Stimulated activated CD4-positive, alpha-beta T cell treated with anti-CD3 and anti-CD28 coated beads, TNF-alpha, amount 100 ng/mL, for 24 hours (primary cell): ENCODE measurements around the gene DNAH9.

ENCODE experiments used
- DNase-seq, 3 experiments: peaks; one replicate each; pipeline ENCODE4 v3.0.0-alpha.2; 2020; ENCODE audit warnings: low read depth in 3 of 3

DNAH9 gene

DNA sequence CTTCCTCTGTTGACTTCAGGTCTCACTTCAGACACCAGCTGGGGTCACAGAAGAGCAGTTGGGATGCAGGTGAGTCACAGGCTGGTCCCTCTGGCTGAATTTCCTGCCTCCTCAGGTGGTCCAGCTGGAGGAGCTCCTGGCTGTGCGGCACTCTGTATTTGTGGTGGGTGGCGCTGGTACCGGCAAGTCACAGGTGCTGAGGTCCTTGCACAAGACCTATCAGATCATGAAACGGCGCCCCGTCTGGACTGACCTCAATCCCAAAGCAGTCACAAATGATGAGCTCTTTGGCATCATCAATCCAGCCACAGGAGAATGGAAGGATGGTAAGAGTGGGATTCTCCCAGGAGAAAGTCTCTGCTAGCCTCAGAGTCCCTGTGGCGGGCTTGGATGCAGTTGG, 149.2 kb downstream of the DNAH9 start:
- no peak for DNase-seq

DNA sequence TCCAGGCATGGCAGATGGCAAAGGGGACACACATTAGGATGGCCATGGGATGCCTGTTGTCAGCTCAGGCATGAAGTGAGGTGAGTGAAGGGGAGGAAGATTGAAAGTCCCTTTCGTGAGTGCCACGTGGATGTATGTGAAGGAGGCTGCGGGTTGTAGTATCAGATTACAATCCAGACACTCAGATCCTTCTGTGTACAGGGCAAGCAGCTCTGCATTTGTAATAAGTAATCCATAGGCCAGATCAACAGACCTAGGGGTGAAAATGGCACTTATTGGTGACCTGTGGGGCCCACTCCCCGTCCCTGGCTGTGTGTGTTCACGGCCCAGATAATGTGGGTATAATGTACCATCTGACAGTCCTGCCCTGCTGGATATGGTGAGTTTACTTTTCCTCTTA, 159.5 kb downstream of the DNAH9 start:
- no peak for DNase-seq

DNA sequence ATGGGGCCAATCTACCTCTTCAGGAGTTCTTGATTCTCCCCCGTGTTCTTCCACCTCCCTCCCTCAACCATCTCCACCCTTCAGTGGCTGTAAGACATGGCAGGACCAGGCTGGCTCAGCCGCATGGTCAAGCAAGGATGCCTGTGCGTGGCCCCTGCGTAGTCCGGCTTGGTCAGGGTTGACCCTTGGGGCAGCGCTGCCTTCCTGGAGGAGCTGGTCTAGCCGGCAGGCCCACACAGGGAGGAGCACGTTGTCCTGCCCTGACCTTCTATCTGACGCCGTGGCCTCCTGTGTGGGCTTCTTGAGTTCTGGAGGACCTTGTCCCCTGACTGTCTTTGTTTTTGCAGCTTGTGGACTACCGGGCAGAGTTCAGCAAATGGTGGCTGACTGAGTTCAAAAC, 169.8 kb downstream of the DNAH9 start:
- no peak for DNase-seq

DNA sequence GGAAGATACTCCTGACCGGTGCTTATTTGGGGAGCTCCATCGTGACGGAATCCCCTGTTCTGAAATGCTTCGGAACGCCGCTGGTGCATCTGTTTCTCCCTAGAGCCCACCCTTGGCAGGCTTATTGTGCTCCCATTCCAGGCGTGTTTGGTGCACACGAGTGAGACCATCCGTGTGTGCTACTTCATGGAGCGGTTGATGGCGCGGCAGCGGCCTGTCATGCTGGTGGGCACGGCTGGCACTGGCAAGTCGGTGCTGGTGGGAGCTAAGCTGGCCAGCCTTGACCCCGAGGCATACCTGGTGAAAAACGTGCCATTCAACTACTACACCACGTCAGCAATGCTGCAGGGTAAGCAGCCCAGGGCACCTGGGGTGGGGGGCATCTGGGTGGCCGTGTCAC, 170.7 kb downstream of the DNAH9 start:
- no peak for DNase-seq

DNA sequence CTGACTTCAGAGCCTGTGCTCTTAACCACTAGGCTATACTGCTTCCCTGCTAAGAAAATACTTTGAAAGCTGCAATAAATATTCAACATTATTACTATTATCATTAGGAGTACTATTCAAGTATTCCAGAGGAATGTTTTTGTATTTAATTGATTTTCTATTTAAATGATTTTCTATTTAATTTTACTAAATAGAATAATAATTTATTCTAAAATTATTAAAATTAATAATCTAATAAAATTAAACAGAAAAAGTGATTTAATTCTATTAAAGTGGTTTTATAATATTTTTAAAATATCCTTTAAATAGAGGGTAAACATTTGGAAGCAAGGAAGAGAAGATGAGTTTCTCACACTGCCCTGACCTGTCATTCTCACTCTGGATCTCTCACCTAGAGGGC, 173.8 kb downstream of the DNAH9 start:
- no peak for DNase-seq

DNA sequence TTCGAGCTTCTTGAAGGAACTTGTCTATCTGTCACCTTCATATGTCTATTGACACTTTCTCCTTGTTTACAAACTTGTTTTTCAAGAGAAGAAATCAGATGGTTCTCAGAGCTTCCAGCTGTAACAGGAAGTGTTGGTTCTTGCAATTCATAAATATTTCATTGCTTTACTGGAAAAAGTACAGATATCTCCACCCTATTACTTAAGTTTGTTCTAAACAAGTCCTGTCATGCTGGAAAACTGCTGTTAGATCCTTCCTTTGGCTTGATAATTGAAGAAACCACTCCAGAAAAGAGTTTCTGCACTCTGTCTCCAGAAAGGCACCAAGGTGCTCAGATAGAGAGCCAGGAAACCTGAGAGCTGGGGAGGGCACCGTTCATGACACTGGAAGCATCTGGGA, 181.6 kb downstream of the DNAH9 start:
- no peak for DNase-seq

DNA sequence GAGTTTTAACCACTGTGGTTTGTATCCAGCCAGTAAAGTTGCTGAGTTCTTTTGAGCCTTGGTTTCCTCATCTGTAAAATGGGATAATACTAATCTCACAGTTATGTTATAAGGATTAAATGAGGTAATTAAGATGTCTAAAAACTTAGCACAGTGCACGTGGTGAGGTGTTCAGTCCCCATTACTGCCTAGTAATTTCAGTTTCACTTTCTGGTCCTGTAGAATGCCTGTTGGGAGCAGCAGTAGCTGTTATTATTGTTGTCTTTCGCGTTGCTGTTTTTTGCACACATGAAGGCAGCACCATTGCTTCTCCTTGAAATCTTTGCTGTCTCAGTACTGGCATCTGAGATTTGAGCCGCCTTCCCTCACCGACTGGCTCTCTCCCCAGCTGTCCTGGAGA, 182.4 kb downstream of the DNAH9 start:
- DNase-seq, result no peak

DNA sequence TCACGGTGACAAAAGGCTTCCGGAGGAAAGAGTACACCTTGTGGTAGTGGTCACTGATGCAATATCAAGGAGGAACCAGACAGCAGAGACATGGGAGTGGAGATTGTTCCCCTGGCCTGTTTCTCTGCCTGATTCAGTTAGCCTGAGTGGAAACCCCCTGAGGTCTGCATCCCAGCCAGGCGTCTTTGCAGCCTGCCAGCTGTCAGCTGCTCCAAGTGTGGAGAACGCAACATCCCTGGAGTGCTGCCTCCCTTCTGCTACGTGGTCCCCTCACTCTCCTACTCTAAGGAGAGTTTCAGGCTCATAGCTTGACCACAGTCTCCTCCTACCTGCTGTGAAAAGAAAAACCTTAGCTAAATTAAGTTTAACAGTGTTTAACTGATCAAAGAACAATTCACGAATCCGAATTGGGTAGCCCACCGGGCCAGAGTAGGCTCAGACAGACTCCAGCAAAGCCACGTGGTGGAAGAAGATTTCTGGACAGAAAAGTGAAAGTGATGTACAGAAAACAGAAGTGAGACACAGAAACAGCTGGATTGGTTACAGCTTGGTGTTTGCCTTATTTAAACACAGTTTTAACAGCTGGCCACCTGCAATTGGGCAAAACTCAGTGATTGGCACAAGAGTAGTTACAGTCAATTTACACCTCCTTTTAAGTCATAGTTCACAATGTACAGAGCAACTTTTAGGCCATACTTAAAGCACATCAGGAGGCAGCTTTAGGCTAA, 188.6 kb downstream of the DNAH9 start:
- no peak for DNase-seq

DNA sequence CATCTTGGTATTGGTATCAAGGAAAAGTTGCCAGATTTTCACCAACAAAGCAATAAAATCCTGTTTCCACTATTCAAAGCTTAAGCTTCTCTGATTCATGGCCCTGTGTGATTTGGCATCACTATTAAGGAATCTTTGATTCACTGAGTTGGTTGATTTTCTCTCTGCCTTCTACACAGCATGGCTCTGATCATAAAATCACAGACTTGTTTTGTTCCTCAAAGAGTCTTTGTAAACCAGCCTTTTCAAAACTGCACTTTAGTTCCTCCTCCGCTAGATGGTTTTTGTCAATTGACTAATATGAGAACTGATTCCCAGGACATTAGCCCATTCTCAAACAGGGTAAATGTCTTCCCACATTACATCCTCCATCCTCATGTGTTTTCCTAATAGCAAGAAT, 197.6 kb downstream of the DNAH9 start:
- DNase-seq, result no peak

DNA sequence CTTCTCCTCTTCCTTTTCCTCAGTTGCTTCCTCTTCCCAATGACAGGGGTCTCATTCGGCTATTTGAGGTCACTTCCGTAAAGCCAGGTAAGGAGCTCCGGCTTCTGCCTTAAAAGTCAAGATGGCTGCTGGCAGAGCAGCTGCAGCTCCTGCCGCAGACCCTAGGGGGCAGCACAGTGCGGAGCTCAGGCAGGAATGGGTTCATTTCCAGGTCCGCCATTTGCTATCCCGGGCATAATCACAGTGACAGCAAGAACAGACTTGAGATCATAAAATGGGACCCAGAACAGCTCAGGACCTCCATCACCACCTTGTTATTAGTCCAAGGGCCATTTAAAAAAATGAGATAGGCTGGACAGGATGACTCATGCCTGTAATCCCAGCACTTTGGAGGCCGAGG, 199.5 kb downstream of the DNAH9 start:
- DNase-seq, result no peak

DNA sequence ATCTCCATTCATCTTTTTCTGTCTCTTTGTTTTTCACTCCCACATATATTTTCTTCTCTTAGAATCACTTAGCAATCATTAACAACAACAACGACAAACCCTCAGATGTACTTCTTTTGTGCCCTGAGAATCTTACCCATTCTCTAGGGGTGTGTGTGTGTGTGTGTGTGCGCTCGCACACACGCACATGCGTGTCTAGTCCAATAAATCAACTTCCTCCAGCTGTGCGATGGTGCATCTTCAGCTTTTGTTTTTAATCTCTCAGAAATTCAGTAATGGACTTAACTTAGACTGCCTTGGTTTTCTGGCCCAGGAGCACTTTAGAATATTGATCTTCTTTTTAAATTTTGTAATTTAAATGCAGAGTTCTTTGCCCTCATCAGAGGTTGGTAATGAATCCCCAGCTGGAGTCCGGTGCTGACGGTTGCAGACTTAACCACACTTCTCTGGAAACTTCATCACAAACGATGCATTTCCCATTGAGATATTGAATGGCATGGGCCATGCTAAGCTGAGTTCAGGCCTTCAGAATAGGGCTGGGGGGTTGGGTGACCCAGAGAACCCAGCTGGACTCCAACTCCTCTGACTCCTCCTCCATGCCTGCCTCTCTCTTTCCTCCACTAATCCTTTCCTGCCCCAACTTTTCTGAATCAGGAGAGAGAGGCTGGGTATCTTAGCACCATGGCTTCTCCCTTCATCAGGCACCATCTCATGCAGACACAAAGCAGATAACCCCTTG, 205.1 kb downstream of the DNAH9 start:
- DNase-seq, result no peak

DNA sequence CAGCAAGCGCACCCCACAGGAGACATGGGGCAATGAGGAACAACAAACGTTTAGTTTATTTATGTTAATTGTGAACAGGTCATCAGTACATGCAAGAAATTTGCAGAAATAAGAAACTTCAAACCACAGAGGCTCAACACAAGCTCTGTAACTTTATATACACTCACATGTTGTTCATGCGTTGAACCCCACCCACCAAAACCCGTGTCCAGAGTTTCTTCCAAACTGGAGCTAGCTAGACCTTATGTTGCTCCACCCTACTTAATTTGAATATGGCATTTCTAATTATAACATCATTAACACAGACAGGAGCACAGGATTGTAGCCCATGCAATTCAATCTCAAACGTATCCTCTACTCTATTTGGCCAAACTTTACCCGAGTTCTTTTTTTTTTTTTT, 206.9 kb downstream of the DNAH9 start:
- no peak for DNase-seq

DNA sequence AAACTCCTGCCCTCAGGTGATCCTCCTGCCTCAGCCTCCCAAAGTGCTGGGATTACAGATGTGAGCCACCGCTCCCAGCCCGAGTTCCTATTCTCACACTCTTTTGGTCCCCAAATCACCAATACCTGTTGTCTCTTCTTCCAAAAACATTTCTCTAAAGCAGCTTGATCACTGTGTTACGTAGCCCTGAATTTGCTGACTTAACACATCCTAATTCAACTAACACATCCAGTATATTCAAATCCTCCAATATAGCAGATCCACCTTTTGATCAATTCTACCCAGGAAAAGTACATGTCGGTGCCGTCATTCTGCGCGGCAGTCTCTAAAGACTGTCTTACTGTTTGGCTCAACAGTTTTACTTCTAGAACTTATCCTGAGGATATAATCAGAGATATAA, 207.7 kb downstream of the DNAH9 start:
- no peak for DNase-seq

DNA sequence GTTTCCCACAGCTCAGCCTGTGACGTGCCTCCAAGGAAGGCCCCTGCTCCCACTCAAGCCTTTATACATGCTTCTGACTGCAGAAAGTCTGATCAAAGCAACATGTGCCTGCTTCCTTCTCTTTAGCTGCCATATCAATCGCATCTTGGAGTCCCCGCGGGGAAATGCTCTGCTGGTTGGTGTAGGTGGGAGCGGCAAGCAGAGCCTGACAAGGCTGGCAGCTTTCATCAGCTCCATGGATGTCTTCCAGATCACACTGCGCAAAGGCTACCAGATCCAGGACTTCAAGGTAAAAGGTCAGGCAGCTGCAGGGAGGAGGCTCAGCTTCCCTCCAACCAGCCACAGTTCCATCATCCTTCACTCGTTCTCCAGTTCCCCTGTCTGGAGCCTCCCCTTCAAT, 209.3 kb downstream of the DNAH9 start:
- no peak for DNase-seq

DNA sequence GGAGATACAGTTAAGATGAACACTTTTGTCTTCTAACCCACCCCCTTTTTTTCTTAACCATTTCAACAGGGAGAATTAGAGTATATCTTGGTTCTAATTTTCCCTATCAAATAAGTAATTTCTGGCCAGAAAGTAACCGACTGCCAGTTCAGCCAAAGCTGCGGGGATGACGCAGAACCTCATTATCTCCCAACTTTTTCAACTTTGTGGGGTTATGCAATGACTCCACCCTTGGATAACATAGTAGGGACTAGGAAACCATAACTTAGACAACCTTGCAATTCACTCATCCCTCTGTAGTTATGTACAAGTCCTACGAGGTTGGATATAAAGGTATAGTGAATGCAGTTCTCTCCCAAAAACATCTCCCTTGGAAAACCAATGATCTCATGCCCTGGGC, 215.0 kb downstream of the DNAH9 start:
- no peak for DNase-seq

DNA sequence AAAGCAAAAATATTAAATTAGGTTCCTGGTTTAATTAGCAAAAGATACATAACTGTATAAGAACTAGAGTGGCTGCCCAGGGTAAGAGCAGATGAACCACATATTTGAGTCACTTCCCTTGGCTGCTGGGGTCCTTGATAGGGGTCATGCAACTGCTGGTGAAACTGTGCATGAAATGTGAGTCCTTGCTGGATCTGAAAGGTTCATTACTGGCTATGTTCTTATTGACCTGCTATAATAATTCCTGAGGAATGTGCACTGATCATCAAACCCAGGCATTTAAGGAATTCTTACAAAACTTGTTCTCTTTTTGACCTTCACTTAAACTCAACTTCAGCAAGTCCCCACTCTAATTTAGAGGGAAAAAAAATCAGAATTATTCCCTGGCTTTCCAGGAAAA, 215.6 kb downstream of the DNAH9 start:
- DNase-seq, result no peak

DNA sequence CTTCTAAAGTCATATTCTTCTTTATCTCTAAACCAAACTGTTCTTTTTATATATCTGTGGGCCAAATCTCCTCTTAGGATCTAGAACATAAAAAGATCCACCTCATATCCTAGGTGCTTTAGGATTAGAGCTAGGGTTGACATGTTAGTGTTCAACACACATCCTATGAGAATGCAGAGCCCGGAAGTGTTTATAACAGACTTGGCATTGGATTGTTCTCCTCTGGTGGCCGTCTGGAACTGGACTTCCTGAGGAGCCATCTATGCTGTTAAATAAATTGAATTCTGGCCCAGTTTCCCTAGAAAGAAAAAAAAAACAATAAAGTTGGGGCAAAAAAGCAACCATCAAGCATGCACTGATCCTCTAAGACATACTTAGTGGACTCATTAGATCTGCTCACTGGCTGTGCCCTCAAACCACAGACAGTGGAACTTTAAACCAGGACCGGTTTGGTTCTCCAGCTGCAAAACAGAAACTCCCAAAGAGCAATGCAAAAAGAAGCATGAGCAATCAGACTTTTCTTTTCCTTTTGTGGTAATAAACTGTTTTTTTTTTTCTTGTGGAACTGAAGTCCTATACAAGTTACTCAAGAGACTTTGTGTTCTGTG, 216.5 kb downstream of the DNAH9 start:
- DNase-seq, result no peak

DNA sequence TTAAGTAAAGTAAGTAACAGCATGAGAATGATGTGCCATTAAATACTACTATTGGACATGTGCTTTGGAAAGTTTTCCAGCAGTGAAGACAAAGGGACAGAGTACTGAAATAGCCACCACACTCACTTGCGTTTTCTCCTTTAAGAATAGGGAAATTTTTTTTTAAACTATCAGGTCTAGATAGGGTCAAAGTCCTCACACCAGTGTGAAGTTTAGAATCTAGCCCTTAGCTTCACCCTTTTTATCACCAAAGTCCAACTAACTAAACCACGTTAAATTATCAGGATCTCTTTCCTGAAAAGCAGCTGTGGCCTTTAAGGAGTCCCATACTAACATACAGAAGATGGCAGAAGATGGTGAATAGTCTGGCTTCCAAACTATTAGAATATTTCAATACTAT, 218.1 kb downstream of the DNAH9 start:
- DNase-seq, result no peak

DNA sequence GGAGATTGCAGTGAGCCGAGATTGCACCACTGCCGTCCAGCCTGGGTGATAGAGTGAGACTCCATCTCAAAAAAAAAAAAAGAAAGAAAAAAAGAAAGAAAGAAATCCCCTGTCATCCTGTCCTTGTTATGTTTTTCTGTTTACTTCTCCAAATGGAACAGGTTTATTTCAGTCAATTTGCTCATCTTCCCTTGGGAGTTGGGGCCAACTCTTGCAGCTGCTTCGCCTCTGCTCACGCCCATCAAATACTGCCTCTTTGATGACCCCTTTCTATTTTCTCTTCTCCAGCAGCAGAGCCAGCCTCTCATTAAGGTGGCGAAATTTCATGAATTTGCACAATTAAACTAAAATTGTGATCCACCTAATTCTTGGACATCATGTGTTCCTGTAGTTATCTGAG, 225.6 kb downstream of the DNAH9 start:
- DNase-seq, result no peak

DNA sequence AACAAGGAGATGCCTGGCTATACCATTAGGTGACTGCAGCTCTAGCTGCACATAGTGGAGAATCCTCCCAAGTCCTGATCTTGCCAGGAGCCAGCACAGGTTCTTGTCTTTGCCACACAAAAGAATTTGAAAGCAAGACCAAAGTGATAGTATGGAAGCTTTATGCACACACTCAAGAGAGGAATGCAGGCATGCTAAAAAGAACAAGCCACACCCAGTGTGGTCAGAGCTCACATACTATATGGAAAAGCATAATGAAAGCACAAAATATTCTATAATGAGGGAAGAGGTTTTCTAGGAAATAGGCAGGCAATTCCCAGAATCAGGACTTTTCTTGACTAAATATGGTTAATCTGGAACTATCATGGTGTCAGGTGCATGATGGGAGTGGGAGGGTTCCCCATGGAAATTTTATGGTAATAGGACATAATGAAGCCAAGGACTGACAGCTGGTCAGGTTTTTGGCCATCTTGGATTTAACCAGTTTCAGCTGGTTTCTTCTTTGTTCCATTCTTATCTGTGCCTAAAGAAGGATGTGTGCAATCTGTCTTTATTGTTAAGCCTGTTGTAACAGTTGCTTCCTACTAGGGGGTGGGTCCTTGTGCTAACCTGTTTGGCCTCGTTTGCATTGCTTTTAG, 227.4 kb downstream of the DNAH9 start:
- no peak for DNase-seq

DNA sequence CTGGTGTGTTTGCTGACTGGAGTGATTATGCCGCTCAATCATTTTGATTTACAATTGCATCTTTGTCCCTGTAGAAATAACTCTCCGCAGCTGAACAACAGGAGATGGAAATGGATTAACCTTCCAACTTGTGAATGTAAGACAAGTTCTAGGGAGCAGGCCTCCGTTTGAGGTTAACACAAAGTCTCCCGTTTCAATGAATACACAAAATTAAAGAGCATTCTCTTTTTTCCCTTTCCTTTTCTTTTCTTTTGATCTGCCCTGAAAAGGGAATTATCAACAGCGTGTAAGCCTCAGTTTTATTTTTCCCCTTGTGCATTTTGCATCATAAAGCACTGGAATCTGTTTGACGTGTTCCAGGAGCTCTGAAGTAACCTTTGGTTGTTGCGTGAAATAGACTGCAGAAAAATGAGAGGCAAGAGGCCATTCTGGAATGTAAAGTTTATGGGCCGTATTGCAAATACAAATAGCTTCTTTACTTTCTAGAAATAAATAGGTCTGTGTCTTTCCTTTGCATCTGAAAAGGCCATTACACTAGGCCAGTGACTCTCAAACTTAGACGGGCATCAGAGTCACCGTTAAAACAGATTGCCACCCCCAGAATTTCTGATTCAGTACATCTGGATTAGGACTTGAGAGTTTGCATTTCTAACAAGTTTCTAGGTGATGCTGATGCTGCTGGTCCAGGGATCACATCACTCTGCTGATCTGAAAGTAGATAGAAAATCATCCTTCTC, 234.3 kb downstream of the DNAH9 start:
- DNase-seq, result no peak

DNA sequence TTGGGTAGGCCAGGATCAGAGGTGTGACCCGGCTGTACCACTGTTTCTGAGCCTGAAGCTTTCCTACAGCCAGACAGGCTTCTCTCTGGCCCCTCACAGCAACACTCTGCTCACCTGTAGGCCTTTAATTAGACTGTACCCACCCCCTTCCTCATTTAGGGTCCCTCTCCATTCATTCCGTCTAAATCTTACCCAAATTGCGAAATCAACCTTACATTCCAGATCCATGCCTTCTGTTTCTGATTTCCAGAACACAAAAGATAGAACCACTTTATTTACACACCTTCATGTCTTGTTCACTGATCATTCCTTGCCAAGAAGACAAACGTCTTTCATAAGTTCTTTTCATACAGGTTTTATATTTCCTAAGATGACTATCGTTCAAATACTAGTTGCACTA, 238.2 kb downstream of the DNAH9 start:
- DNase-seq, result no peak
